ENCODE measurements around the gene BRD3.

The BRD3 gene

GRCh38 chr9:134037641-134038040, 30.2 kb downstream of the BRD3 start:
- H3K4me3 ChIP-seq (ENCODE audit: low read depth, low read length): no peak overlapping the region
- DNase-seq (ENCODE audit: low read depth, low spot score): no peak
- TF ChIP-seq CTCF (IDR thresholded peaks at IDR 0.05; ENCODE audit: low read depth, low read length): no peak
- in situ Hi-C loops (cut with HindIII; ENCODE audit: low sequenced_read_pairs): no loop called here

GRCh38 chr9:134036130-134036529, 31.7 kb downstream of the BRD3 start:
- TF ChIP-seq CTCF (IDR thresholded peaks at IDR 0.05; ENCODE audit: low read depth, low read length): no peak
- in situ Hi-C loops (cut with HindIII; ENCODE audit: low sequenced_read_pairs): no loop called here
- H3K4me3 ChIP-seq (ENCODE audit: low read depth, low read length): no peak overlapping the region
- DNase-seq (ENCODE audit: low read depth, low spot score): no peak

- no peak for DNase-seq (ENCODE audit: low read depth, low spot score)
- in situ Hi-C loops (cut with HindIII; ENCODE audit: low sequenced_read_pairs): no loop called here
- TF ChIP-seq CTCF (IDR thresholded peaks at IDR 0.05; ENCODE audit: low read depth, low read length): no peak
- H3K4me3 ChIP-seq (ENCODE audit: low read depth, low read length): no peak overlapping the region
These were observed 32.5 kb downstream of the BRD3 start for GRCh38 chr9:134035041-134036039.

- no peak overlapping the region for H3K4me3 ChIP-seq (ENCODE audit: low read depth, low read length)
- in situ Hi-C loops (cut with HindIII; ENCODE audit: low sequenced_read_pairs): no loop called here
- TF ChIP-seq CTCF (IDR thresholded peaks at IDR 0.05; ENCODE audit: low read depth, low read length): no peak
- DNase-seq (ENCODE audit: low read depth, low spot score): no peak
These were observed 33.4 kb downstream of the BRD3 start for GRCh38 chr9:134034215-134035040.

- H3K4me3 ChIP-seq (ENCODE audit: low read depth, low read length): no peak overlapping the region
- no peak for TF ChIP-seq CTCF (IDR thresholded peaks at IDR 0.05; ENCODE audit: low read depth, low read length)
- no peak for DNase-seq (ENCODE audit: low read depth, low spot score)
- in situ Hi-C loops (cut with HindIII; ENCODE audit: low sequenced_read_pairs): no loop called here
These were observed 34.2 kb downstream of the BRD3 start for GRCh38 chr9:134033516-134034214.
